K562 (cell line): Measurements from ENCODE around the gene DPH1. TPM values are rescaled to one million over a fixed set of nuclear protein-coding genes. Genes with fewer than 3 reads are reported as not detected.

Experiments
- CBX1 ChIP-seq: sonication (generic); IDR thresholded peaks from 2 replicates; pipeline ENCODE4 v1.6.1; 2016; ENCODE audit warnings: antibody characterized with exemption, low read depth, mild to moderate bottlenecking
- DMBX1 ChIP-seq: fragments of 250-450 bp; sonication (Bioruptor Pico); IDR thresholded peaks from 2 replicates; pipeline ENCODE4 v1.8.0; 2022; ENCODE audit warnings: inconsistent platforms, mild to moderate bottlenecking, moderate library complexity, borderline replicate concordance
- GTF2F1 ChIP-seq: IDR thresholded peaks from 2 replicates; pipeline ENCODE4 v1.6.1; 2011; ENCODE audit warnings: low read depth, low read length, improper control_type of control experiment
- HNRNPUL1 ChIP-seq: fragments of 200-400 bp; formaldehyde crosslinking; IDR thresholded peaks from 2 replicates; pipeline ENCODE4 v1.6.1; 2017; ENCODE audit warnings: low read length
- MBD1 ChIP-seq: fragments of 250-450 bp; sonication (Bioruptor Pico); IDR thresholded peaks from 2 replicates; pipeline ENCODE4 v1.8.0; 2022; ENCODE audit warnings: inconsistent platforms
- NR1H2 ChIP-seq: sonication (generic); formaldehyde crosslinking; IDR thresholded peaks from 2 replicates; pipeline ENCODE4 v1.4.0; 2020; ENCODE audit warnings: mild to moderate bottlenecking, missing genetic modification reagents
- PHF8 ChIP-seq: fragments of 200-600 bp; sonication (generic); IDR thresholded peaks from 2 replicates; pipeline ENCODE4 v1.6.1; 2012; ENCODE audit warnings: mixed run types, mild to moderate bottlenecking, inconsistent platforms, low read length, moderate library complexity, borderline replicate concordance
- RBFOX2 ChIP-seq: fragments of 200-400 bp; formaldehyde crosslinking; IDR thresholded peaks from 2 replicates; pipeline ENCODE4 v1.6.1; 2017; ENCODE audit warnings: low read depth, mild to moderate bottlenecking, low read length, moderate library complexity
- RBM15 ChIP-seq: fragments of 200-400 bp; formaldehyde crosslinking; IDR thresholded peaks from 2 replicates; pipeline ENCODE4 v1.6.1; 2018; ENCODE audit warnings: mild to moderate bottlenecking, low read length, moderate library complexity; ENCODE audit not compliant: insufficient read depth
- RFX7 ChIP-seq: fragments of 250-450 bp; sonication (Bioruptor Pico); IDR thresholded peaks from 2 replicates; pipeline ENCODE4 v1.5.1; 2021; ENCODE audit warnings: mild to moderate bottlenecking
- SIN3A ChIP-seq, 2 experiments: fragments of 150-350 bp in 1 of 2; IDR thresholded peaks; 2 replicates each; pipeline ENCODE4 v1.6.1; 2011 to 2016; ENCODE audit warnings: borderline replicate concordance in 2 of 2, low read depth in 2 of 2, low read length in 2 of 2, mild to moderate bottlenecking in 2 of 2, moderate library complexity in 2 of 2; ENCODE audit not compliant: control insufficient read depth in 1 of 2
- TAF1 ChIP-seq: IDR thresholded peaks from 2 replicates; pipeline ENCODE4 v1.6.1; 2011; ENCODE audit warnings: mild to moderate bottlenecking, low read length, moderate library complexity; ENCODE audit not compliant: insufficient read depth, control insufficient read depth, severe bottlenecking; ENCODE audit errors: extremely low read depth
- TAF15 ChIP-seq: fragments of 200-400 bp; formaldehyde crosslinking; IDR thresholded peaks from 2 replicates; pipeline ENCODE4 v1.6.1; 2017; ENCODE audit warnings: mild to moderate bottlenecking, low read depth, low read length, moderate library complexity
- TCF7 ChIP-seq: sonication (generic); IDR thresholded peaks from 2 replicates; pipeline ENCODE4 v1.6.1; 2016; ENCODE audit warnings: antibody characterized with exemption, borderline replicate concordance
- ZFP36 ChIP-seq: fragments of 150-350 bp; IDR thresholded peaks from 2 replicates; pipeline ENCODE4 v1.6.1; 2018; ENCODE audit warnings: low read length, low read depth; ENCODE audit not compliant: partially characterized antibody
- ZNF197 ChIP-seq: fragments of 200-800 bp; sonication (Bioruptor generic); IDR thresholded peaks from 2 replicates; pipeline ENCODE4 v1.6.1; 2016; ENCODE audit warnings: low read depth, missing genetic modification characterization, missing compliant biosample characterization
- ZNF395 ChIP-seq: fragments of 200-800 bp; sonication (Bioruptor generic); IDR thresholded peaks from 2 replicates; pipeline ENCODE4 v1.6.1; 2017; ENCODE audit warnings: missing genetic modification characterization, missing compliant biosample characterization
- ZNF408 ChIP-seq: fragments of 250-450 bp; sonication (Bioruptor Pico); IDR thresholded peaks from 2 replicates; pipeline ENCODE4 v1.4.0; 2020; ENCODE audit warnings: low read depth, mild to moderate bottlenecking, moderate library complexity
- ZNF518B ChIP-seq: fragments of 250-450 bp; sonication (Bioruptor Pico); IDR thresholded peaks from 2 replicates; pipeline ENCODE4 v1.5.0; 2021; ENCODE audit warnings: mild to moderate bottlenecking, moderate library complexity
- ZNF561 ChIP-seq: fragments of 450-650 bp; formaldehyde crosslinking; conservative IDR thresholded peaks from 2 replicates; pipeline ENCODE4 v1.4.0; 2020; ENCODE audit warnings: mild to moderate bottlenecking, moderate library complexity
- ZNF583 ChIP-seq: fragments of 250-450 bp; sonication (Bioruptor Pico); IDR thresholded peaks from 2 replicates; pipeline ENCODE4 v1.4.0; 2020
- polyA plus RNA-seq, 8 experiments: library from polyadenylated mRNA; depleted of rRNA in 4 of 8; stranded (reverse) in 5 of 8; unstranded in 3 of 8; fragments of >200 nt; fragmentation: Nextera tagmentation in 2 of 8; fragmentation: Illumina TruSeq in 1 of 8; extraction: Ambion mirVana in 2 of 8; extraction: Trizol in 1 of 8; gene quantifications; 2 replicates each; pipeline versions ENCODE4 v1.2.1 to v1.2.3, GENCODE V29; 2011 to 2014; ENCODE audit warnings: inconsistent platforms in 1 of 8, missing spikeins in 1 of 8
- total RNA-seq, 7 experiments: library from RNA; depleted of rRNA in 6 of 7; stranded (reverse); fragments of >200 nt in 6 of 7; fragmentation: Illumina TruSeq in 2 of 7; extraction: Trizol in 2 of 7; gene quantifications; 2 replicates each; pipeline versions ENCODE4 v1.2.1 to v1.2.3, GENCODE V29; 2011 to 2021; ENCODE audit warnings: low replicate concordance in 1 of 7

DPH1 gene
- total and polyA plus RNA-seq, 9 of the 15 experiments (the other 6 are each of a cell fraction or from before 2014, with no cell fraction given): 0.42 to 40.6 (median 20.2) TPM

- TF ChIP-seq ZNF518B (CRISPR knock-in tag) (no peak), TAF1 (peak; percentile 71), PHF8 (peak; percentile 78; the same call in 1 of the 2 replicates), ZNF583 (CRISPR knock-in tag) (no peak), NR1H2 (CRISPR knock-in tag) (no peak), SIN3A (IDR thresholded peaks at IDR 0.05; ENCODE audit: borderline replicate concordance in 2 of 2, control insufficient read depth in 1 of 2, low read depth in 2 of 2, low read length in 2 of 2) (peak; percentile 98 to 100), ZNF395 (CRISPR knock-in tag) (no peak), ZNF561 (CRISPR knock-in tag) (no peak), RBM15 (no peak), ZNF197 (CRISPR knock-in tag) (no peak), HNRNPUL1 (no peak), GTF2F1 (no peak), CBX1 (no peak), MBD1 (CRISPR knock-in tag) (no peak), DMBX1 (CRISPR knock-in tag) (no peak), RFX7 (CRISPR knock-in tag) (no peak), TCF7 (no peak), ZFP36 (no peak), RBFOX2 (peak; percentile 88), ZNF408 (CRISPR knock-in tag) (no peak), TAF15 (no peak)
Observed at GRCh38 chr17:2029911-2030778, at the start of gene DPH1 (continued).
